Astrocyte (in vitro differentiated cells and primary cell): Measurements from ENCODE around the gene DCHS1.

Experiments used
- EZH2 ChIP-seq: IDR thresholded peaks from 2 replicates; pipeline ENCODE4 v1.6.1; 2012; ENCODE audit warnings: mild to moderate bottlenecking, low read length, inconsistent platforms; ENCODE audit not compliant: insufficient read depth
- TF ChIP-seq, protein P1 (sequence below): IDR thresholded peaks from 2 replicates; pipeline ENCODE4 v1.5.1; 2011; ENCODE audit warnings: low read depth, mild to moderate bottlenecking, inconsistent platforms, low read length, moderate library complexity; ENCODE audit not compliant: insufficient read depth

DNA sequence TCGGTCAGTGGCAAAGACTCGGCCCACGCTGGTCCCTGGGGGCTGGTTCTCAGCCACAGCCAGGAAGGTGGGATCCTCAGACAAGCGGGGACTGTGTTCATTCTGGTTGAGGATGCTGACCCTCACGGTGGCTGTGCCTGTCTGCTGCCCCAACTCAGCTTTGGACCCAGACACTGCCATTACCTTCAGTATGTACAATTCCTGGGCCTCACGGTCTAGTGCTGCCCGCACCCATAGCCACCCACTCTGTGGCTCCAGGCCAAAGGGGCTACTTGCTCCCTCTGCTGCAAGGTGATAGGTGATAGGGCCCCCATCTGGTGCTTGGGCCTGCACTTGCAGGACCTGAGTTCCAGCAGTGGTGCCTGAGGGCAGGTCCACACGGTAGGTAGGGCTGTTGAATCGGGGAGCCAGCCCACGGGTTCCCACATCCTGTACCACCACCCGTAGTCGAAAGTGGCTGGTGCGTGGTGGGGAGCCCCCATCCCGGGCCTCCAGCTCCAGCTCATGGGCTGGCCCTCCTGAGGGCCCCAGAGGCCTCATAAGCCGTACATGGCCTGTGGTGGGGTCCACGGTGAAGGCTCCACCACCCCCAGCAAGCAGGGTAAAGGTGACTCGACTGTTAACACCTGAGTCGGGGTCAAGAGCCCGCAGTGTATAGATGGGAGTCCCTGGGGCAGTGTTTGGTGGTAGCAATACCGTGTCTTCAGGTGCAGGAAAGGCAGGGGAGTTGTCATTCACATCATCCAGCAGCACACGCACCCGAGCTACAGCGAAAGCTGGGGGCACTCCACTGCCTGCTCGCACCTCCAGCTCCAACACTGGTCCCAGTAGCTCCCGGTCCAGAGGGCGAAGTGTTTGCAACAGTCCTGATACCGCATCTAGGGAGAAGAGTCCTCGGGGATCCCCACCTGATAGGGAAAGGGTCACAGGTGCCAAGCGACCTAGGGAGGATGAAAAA lies 23.2 kb downstream of the DCHS1 start:
- TF ChIP-seq, protein P1, sequence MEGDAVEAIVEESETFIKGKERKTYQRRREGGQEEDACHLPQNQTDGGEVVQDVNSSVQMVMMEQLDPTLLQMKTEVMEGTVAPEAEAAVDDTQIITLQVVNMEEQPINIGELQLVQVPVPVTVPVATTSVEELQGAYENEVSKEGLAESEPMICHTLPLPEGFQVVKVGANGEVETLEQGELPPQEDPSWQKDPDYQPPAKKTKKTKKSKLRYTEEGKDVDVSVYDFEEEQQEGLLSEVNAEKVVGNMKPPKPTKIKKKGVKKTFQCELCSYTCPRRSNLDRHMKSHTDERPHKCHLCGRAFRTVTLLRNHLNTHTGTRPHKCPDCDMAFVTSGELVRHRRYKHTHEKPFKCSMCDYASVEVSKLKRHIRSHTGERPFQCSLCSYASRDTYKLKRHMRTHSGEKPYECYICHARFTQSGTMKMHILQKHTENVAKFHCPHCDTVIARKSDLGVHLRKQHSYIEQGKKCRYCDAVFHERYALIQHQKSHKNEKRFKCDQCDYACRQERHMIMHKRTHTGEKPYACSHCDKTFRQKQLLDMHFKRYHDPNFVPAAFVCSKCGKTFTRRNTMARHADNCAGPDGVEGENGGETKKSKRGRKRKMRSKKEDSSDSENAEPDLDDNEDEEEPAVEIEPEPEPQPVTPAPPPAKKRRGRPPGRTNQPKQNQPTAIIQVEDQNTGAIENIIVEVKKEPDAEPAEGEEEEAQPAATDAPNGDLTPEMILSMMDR: no peak
- TF ChIP-seq EZH2: no peak
